22Rv1 (cell line): ENCODE measurements around the gene SDK1.

Experiments used
- H3K27ac ChIP-seq: fragments of 450-650 bp; 2 replicates; pipeline ENCODE4 v1.5.1; 2017
- ZFX ChIP-seq: fragments of 450-650 bp; IDR thresholded peaks from 2 replicates; pipeline ENCODE4 v1.6.1; 2017; ENCODE audit warnings: antibody characterized with exemption, borderline replicate concordance
- TF ChIP-seq, protein P1 (sequence below): fragments of 450-650 bp; IDR thresholded peaks from 2 replicates; pipeline ENCODE4 v1.5.1; 2017; ENCODE audit warnings: mild to moderate bottlenecking

SDK1 gene

DNA sequence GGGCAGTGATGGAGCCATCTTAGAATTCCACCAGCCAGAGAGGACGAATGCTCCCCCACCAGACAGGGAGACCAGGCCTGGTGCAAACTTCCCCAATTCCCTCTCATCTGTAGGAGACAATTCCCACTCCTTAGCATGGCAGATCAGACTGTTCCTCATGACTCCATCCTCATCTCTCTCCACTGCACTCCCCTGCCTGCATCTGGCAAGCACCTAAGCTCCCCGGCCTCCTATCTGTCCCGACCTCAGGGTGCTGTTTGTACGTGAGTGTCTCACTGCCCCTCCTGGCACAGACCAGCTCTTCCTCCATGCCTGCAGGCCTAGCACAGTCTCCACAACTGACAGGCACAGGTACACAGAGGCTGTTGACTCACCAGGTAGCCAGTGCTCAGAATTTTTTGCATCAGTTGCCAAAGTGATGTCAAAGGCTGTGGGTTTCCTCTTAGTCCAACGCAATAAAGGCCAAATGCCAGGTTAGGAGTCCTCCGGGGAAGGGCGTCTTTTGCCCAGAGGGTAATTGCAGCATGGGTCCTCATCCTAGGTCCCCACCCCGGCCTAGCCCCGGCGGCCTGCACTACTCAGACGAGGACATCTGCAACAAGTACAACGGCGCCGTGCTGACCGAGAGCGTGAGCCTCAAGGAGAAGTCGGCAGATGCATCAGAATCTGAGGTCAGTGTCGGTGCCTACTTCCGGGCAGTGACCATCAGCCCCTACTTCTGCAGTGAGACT, 944.2 kb downstream of the SDK1 start:
- H3K27ac ChIP-seq: no peak overlapping the region
- TF ChIP-seq, protein P1, sequence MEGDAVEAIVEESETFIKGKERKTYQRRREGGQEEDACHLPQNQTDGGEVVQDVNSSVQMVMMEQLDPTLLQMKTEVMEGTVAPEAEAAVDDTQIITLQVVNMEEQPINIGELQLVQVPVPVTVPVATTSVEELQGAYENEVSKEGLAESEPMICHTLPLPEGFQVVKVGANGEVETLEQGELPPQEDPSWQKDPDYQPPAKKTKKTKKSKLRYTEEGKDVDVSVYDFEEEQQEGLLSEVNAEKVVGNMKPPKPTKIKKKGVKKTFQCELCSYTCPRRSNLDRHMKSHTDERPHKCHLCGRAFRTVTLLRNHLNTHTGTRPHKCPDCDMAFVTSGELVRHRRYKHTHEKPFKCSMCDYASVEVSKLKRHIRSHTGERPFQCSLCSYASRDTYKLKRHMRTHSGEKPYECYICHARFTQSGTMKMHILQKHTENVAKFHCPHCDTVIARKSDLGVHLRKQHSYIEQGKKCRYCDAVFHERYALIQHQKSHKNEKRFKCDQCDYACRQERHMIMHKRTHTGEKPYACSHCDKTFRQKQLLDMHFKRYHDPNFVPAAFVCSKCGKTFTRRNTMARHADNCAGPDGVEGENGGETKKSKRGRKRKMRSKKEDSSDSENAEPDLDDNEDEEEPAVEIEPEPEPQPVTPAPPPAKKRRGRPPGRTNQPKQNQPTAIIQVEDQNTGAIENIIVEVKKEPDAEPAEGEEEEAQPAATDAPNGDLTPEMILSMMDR: no peak
- TF ChIP-seq ZFX: no peak

DNA sequence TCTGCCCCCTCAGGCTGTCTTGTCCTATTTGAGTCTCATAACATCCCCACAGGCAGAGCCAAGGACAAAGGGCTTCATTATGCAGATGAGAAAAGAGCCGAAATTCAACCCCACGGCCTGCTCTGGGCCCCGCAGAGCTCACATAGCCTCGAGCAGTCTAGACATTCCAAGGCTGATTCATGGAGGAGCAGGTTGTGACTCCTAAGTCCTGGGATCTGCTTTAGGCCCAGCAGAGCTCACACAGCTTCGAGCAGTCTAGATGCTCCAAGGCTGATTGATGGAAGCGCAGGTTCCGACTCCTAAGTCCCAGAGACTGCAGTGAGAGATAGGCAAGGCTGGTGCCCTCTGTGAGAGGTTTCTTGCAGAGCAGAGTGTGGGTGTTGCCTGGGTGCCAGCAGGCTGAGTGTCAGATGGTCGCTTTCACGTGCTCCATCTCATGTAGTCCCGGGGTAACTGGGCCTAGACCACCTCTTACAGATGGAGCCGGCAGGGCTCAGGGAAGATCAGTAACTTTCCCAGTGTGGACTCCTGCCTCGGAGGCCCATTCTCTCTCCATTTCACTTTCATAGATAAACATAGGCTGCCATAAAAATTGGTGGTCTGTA, 944.9 kb downstream of the SDK1 start:
- no peak overlapping the region for H3K27ac ChIP-seq
- TF ChIP-seq, protein P1: no peak

DNA sequence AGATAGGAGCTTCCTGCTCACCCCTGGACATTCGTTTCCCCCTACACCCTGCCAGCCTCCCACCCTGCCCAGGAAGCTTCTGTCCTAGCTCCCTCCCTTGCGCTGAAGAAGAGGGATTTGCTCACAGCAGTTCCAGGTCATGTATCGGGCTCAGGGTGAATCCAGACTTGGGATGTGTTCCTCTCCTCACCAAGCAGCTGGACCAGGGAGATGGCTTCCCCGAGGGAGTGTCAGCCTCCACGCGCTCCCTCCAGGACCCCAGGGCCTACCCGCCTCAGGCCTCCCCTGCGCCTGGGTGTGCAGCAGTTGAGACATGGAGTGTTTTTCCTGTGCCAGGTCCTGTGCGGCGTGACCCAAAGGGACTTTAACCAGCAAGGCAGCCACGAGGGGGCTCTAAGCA, 945.5 kb downstream of the SDK1 start:
- TF ChIP-seq, protein P1: no peak
- no peak for TF ChIP-seq ZFX
- no peak overlapping the region for H3K27ac ChIP-seq

DNA sequence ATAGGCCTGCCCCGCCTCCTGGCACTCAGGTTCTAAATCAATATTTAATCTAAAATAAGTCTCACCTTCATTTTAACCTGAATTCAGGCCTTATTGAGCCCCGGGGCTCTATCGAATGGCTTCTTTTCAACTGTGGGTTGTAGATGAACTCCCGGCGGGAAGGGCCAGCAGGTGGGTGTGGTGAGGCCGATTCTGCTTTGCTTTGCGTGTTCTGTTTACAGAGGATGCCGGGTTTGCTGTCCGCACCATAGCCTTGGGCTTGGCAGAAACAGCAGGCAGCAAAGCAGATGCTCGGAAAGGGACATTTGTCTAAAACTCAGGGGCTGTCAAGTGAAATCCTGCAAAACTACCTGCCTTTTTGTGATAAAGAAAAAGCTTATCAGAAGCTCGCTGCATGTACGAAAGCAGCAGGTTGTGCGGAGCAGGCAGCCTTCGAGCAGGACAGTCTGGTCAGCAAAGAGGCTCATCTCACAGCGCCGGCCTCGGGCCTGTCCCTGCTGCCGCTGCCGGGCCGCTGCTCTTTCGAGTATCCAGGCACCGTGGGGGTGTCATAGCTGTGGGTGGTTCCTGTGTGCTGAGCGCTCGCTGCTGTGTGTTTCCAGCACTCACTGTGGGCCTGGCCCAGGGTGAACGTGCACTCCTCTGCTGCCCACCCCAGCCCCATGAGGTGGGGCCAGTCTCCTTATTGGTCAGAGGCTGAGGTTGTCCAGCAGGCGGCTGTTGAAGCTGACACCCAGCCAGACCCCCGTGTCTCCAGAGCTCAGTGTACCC, 946.2 kb downstream of the SDK1 start:
- TF ChIP-seq ZFX: no peak
- TF ChIP-seq, protein P1: no peak
- H3K27ac ChIP-seq: no peak overlapping the region

DNA sequence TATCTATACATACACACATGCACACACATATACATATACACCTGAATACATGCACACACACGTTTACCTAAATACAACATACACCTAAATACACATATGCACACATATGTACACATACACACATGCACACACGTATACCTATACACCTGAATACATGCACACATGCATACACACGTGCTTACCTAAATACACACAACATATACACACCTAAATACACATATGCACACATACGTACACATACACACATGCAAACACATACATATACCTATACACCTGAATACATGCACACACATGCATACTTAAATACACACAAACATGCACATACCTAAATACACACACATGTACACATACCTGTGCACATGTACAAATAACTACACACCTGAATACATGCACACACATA, 947.2 kb downstream of the SDK1 start:
- TF ChIP-seq, protein P1: no peak
- no peak for TF ChIP-seq ZFX

DNA sequence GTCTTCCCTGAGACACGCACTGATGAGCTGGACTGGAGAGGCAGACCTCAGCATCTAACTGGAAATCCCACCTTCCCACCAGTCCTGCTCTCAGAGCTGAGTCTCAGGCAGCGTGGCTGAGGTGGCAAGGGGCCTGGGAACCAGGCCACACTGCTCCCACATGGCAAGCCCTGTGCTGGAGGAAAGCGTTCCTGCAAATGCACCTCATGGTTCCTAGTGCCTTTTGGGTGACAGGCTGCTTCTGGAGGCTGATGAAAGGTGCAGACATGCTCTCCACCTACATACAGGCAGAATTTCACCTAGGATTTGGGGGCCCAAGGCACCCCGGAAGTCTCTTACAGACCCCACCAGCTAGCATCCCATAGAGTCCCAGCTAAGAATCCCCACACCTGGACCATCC, 948.2 kb downstream of the SDK1 start:
- TF ChIP-seq, protein P1: no peak
- TF ChIP-seq ZFX: no peak
- no peak overlapping the region for H3K27ac ChIP-seq

More for the DNA sequence above, 947.2 kb downstream of the SDK1 start:
- no peak overlapping the region for H3K27ac ChIP-seq

DNA sequence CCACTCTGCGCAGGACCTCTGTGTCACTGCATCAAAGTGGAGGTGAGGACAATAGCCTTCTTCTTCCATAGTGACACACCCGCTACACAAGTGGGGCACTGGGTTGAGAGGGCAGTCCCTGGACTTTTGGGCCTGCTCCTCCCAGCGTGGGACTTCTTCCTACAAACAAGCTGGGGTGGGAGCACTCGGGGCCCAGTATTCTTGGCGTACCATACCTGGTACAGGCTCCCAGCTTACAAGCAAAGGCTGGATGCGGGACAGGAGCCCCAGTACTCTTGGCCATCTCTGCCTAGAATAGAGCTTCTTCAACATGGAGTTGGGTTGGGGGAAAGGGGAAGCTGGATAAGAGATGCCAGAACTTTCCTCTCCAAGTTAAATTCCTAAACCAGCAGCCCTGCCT, 954.3 kb downstream of the SDK1 start:
- no peak overlapping the region for H3K27ac ChIP-seq
- no peak for TF ChIP-seq ZFX
- TF ChIP-seq, protein P1: no peak
